Endothelial cell of umbilical vein (primary cell): ENCODE results near the gene STRBP. TPM values are rescaled to one million over a fixed set of nuclear protein-coding genes. Genes with fewer than 3 reads are reported as not detected.

Source experiments
- BruUV-seq: library from RNA; stranded (reverse); fragments of 400-500 nt; replicated peaks from 2 replicates; lab custom pipeline; 2021; lab: Mats Ljungman, UMichigan
- CTCF ChIA-PET: fragments of 300-600, 350-600 bp; sonication (Branson Sonifier 250); formaldehyde crosslinking; loops from one replicate; lab custom pipeline; 2021; ENCODE audit warnings: antibody characterized with exemption, inconsistent platforms; lab: Charles Lee
- POLR2A ChIA-PET: fragments of 300-600, 350-600 bp; sonication (Branson Sonifier 250); formaldehyde crosslinking; loops from one replicate; lab custom pipeline; 2021; ENCODE audit warnings: antibody characterized with exemption, inconsistent platforms; lab: Charles Lee
- DNase-seq: peaks from one replicate; pipeline ENCODE4 v3.0.0-alpha.2; 2011; ENCODE audit warnings: low read depth, low spot score
- FAIRE-seq: peaks from 2 replicates; lab custom pipeline; 2011; peaks lifted over from hg19 to GRCh38; lab: Jason Lieb, UNC
- H2AFZ ChIP-seq: 2 replicates; pipeline ENCODE4 v1.6.0; 2012; ENCODE audit warnings: low read depth, low read length, control low read depth, inconsistent platforms
- H3K27ac ChIP-seq: 2 replicates; pipeline ENCODE4 v1.5.1; 2011; ENCODE audit warnings: low read depth, mild to moderate bottlenecking, control low read depth, low read length, moderate library complexity; ENCODE audit not compliant: insufficient read depth
- H3K27me3 ChIP-seq, 2 experiments: 2 replicates each; pipeline versions ENCODE4 v1.6.0 to v1.6.1; 2011; ENCODE audit warnings: low read length in 2 of 2, mixed read lengths in 1 of 2; ENCODE audit not compliant: control insufficient read depth in 2 of 2, insufficient read depth in 2 of 2
- H3K36me3 ChIP-seq, 2 experiments: 2 replicates in 1 of 2; 3 replicates in 1 of 2; pipeline ENCODE4 v1.5.1; 2011; ENCODE audit warnings: low read length in 2 of 2, mild to moderate bottlenecking in 1 of 2, moderate library complexity in 1 of 2; ENCODE audit not compliant: control insufficient read depth in 2 of 2, insufficient read depth in 2 of 2; ENCODE audit errors: extremely low read depth in 1 of 2
- H3K4me1 ChIP-seq: 3 replicates; pipeline ENCODE4 v1.5.1; 2011; ENCODE audit warnings: mild to moderate bottlenecking, low read length; ENCODE audit not compliant: control insufficient read depth, insufficient read depth; ENCODE audit errors: extremely low read depth
- H3K4me2 ChIP-seq: 2 replicates; pipeline ENCODE4 v1.6.1; 2011; ENCODE audit warnings: low read length, control low read depth, mixed read lengths; ENCODE audit not compliant: insufficient read depth
- H3K4me3 ChIP-seq, 3 experiments: fragments of 200-600 bp in 1 of 3; sonication (generic), shearing (Covaris generic) in 1 of 3; replicated peaks in 1 of 3; 2 replicates each; pipeline ENCODE4 v1.5.1; 2011 to 2016; ENCODE audit warnings: control low read depth in 3 of 3, low read length in 3 of 3, mild to moderate bottlenecking in 2 of 3, inconsistent platforms in 1 of 3, low read depth in 1 of 3, moderate library complexity in 1 of 3; ENCODE audit not compliant: insufficient read depth in 1 of 3
- H3K79me2 ChIP-seq: 2 replicates; pipeline ENCODE4 v1.6.0; 2012; ENCODE audit warnings: low read length, inconsistent platforms; ENCODE audit not compliant: control insufficient read depth, insufficient read depth
- H3K9ac ChIP-seq: replicated peaks from 2 replicates; pipeline ENCODE3; 2011; ENCODE audit warnings: low read length, control low read depth; ENCODE audit not compliant: insufficient read depth; ENCODE audit errors: extremely low read depth
- H3K9me1 ChIP-seq: replicated peaks from 3 replicates; pipeline ENCODE4 v1.6.0; 2011; ENCODE audit warnings: mild to moderate bottlenecking, low read length; ENCODE audit not compliant: control insufficient read depth, insufficient read depth; ENCODE audit errors: extremely low read depth
- H3K9me3 ChIP-seq: replicated peaks from 2 replicates; pipeline ENCODE4 v1.5.1; 2012; ENCODE audit warnings: low read length, inconsistent platforms; ENCODE audit not compliant: control insufficient read depth, insufficient read depth
- H4K20me1 ChIP-seq: replicated peaks from 2 replicates; pipeline ENCODE3; 2011; ENCODE audit warnings: mild to moderate bottlenecking, low read length; ENCODE audit not compliant: control insufficient read depth, insufficient read depth; ENCODE audit errors: extremely low read depth
- EZH2 ChIP-seq: IDR thresholded peaks from 2 replicates; pipeline ENCODE4 v1.6.1; 2012; ENCODE audit warnings: borderline replicate concordance, low read depth, mild to moderate bottlenecking, moderate library complexity, low read length, inconsistent platforms; ENCODE audit not compliant: severe bottlenecking
- FOS ChIP-seq: IDR thresholded peaks from 2 replicates; pipeline ENCODE4 v1.6.1; 2011; ENCODE audit warnings: mild to moderate bottlenecking, low read length, moderate library complexity, borderline replicate concordance; ENCODE audit not compliant: insufficient read depth
- GATA2 ChIP-seq: IDR thresholded peaks from 2 replicates; pipeline ENCODE4 v1.7.0; 2011; ENCODE audit warnings: low read depth, mild to moderate bottlenecking, moderate library complexity, mixed read lengths, low read length; ENCODE audit not compliant: insufficient read length, insufficient read depth
- JUN ChIP-seq: IDR thresholded peaks from 2 replicates; pipeline ENCODE4 v1.6.1; 2011; ENCODE audit warnings: borderline replicate concordance, low read depth; ENCODE audit not compliant: insufficient read length, insufficient read depth
- MAX ChIP-seq: IDR thresholded peaks from 2 replicates; pipeline ENCODE4 v1.6.1; 2011; ENCODE audit not compliant: insufficient read depth, insufficient read length
- MYC ChIP-seq: IDR thresholded peaks from one replicate; pipeline ENCODE4 v1.6.1; 2011; ENCODE audit warnings: mild to moderate bottlenecking, low read depth, low read length
- POLR2A ChIP-seq: IDR thresholded peaks from 2 replicates; pipeline ENCODE4 v1.6.1; 2012; ENCODE audit warnings: low read depth, mild to moderate bottlenecking, control low read depth, low read length
- POLR2AphosphoS5 ChIP-seq: IDR thresholded peaks from 2 replicates; pipeline ENCODE4 v1.6.1; 2012; ENCODE audit warnings: low read depth, mild to moderate bottlenecking, control low read depth, low read length, moderate library complexity; ENCODE audit not compliant: insufficient read depth
- dilution Hi-C: fragments of 300-500 bp; cut with MboI; formaldehyde crosslinking; loops from one replicate; pipeline ENCODE4 v1.15.0; 2019; ENCODE audit warnings: low sequenced_read_pairs; ENCODE audit not compliant: extremely low pct_ligation_motif_present
- intact Hi-C: fragments of 100-400 bp; cut with micrococcal nuclease; formaldehyde crosslinking; loops from one replicate; pipeline ENCODE4 v1.10.0; 2022
- polyA plus RNA-seq, 4 experiments: library from polyadenylated mRNA; depleted of rRNA in 3 of 4; stranded (reverse) in 3 of 4; unstranded in 1 of 4; fragments of >200 nt; gene quantifications; 2 replicates each; pipeline versions ENCODE4 v1.2.1 to v1.2.3, GENCODE V29; 2011 to 2012; ENCODE audit warnings: missing spikeins in 1 of 4
- total RNA-seq: library from RNA; stranded (reverse); gene quantifications from 2 replicates; pipeline ENCODE4 v1.2.3, GENCODE V29; 2021
- TF ChIP-seq, protein P1 (sequence below), 2 donors: IDR thresholded peaks; 1 replicate in 1 of 2; 2 replicates in 1 of 2; pipeline ENCODE4 v1.5.1; 2011; ENCODE audit warnings: low read length in 2 of 2, mild to moderate bottlenecking in 2 of 2, moderate library complexity in 2 of 2, control low read depth in 1 of 2, inconsistent platforms in 1 of 2, low read depth in 1 of 2; ENCODE audit not compliant: insufficient read depth in 1 of 2; ENCODE audit errors: extremely low read depth in 1 of 2

STRBP gene
- total and polyA plus RNA-seq, 2 donors (not counting 3 experiments of a cell fraction or from before 2014, with no cell fraction given) = 7.7 to 15.4 TPM

DNA sequence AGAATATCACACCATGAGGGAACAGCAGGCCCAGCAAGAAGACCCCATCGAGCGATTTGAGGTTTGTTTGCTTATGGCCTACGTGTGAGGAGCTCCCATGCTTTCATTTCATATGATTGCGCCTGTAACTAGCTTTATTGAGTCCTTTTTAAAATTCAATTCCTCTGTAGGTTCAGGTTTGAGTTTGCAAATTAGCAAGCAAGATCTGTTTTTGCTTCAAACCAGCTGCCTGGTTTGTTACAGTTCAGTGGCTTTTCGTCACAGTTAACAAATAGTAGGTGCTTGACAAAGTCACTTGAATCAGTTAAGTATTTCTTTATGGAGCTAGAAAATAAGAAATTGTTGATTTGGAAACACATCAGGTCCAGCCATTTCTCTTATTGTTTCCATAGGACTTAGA is 178.6 kb downstream of the STRBP start:
- dilution Hi-C loops (no loop called here), intact Hi-C loops (no loop called here)
- BruUV-seq = no TSS peak
- no peak overlapping the region for H3K4me2 ChIP-seq
- POLR2A ChIA-PET = no interaction called here
- H3K79me2 ChIP-seq = no peaks in the 10 kb centered on the region
- H2AFZ ChIP-seq = no peak overlapping the region
- CTCF ChIA-PET = interaction anchor here (1.2 to 4.3 kb wide), 4 partner anchors 9 to 260 kb away, joined by 3 to 31 read pairs (median 8); no protein-coding TSS in a partner anchor
- no peaks in the 10 kb centered on the region for H4K20me1 ChIP-seq
- H3K9me3 ChIP-seq = no peaks in the 10 kb centered on the region
- no peak overlapping the region for H3K9ac ChIP-seq
- no peaks in the 10 kb centered on the region for H3K27me3 ChIP-seq
- no peak overlapping the region for H3K4me3 ChIP-seq
- no peaks in the 10 kb centered on the region for H3K4me1 ChIP-seq
- FAIRE-seq (no peak), DNase-seq (no peak)
- H3K9me1 ChIP-seq = no peaks in the 10 kb centered on the region
- H3K27ac ChIP-seq = no peak overlapping the region
- H3K36me3 ChIP-seq = peaks cover 7 to 21% of the 10 kb centered on the region in 2 experiments
- TF ChIP-seq POLR2A (no peak), POLR2AphosphoS5 (no peak), MAX (no peak), MYC (no peak), JUN (no peak), EZH2 (no peak), FOS (no peak), GATA2 (no peak)
- TF ChIP-seq, protein P1, sequence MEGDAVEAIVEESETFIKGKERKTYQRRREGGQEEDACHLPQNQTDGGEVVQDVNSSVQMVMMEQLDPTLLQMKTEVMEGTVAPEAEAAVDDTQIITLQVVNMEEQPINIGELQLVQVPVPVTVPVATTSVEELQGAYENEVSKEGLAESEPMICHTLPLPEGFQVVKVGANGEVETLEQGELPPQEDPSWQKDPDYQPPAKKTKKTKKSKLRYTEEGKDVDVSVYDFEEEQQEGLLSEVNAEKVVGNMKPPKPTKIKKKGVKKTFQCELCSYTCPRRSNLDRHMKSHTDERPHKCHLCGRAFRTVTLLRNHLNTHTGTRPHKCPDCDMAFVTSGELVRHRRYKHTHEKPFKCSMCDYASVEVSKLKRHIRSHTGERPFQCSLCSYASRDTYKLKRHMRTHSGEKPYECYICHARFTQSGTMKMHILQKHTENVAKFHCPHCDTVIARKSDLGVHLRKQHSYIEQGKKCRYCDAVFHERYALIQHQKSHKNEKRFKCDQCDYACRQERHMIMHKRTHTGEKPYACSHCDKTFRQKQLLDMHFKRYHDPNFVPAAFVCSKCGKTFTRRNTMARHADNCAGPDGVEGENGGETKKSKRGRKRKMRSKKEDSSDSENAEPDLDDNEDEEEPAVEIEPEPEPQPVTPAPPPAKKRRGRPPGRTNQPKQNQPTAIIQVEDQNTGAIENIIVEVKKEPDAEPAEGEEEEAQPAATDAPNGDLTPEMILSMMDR (IDR thresholded peaks at IDR 0.05; ENCODE audit: extremely low read depth in 1 of 2, insufficient read depth in 1 of 2, low read depth in 1 of 2, low read length in 2 of 2) = no peak
